MM.1S (cell line): ENCODE results near the gene SMIM31.
A peak's percentile ranks its signal among the peaks of the same experiment; 100 is the strongest.

Source experiments
- EZH2 ChIP-seq: fragments of 300-600 bp; sonication (generic); optimal IDR thresholded peaks from 2 replicates; pipeline ENCODE3; 2017; ENCODE audit warnings: low read depth, mild to moderate bottlenecking, antibody characterized with exemption, low read length, mixed read lengths
- TF ChIP-seq, protein P1 (sequence below): fragments of 300-600 bp; sonication (generic); IDR thresholded peaks from 2 replicates; pipeline ENCODE4 v1.5.1; 2016; ENCODE audit warnings: antibody characterized with exemption, low read length, mixed read lengths

DNA sequence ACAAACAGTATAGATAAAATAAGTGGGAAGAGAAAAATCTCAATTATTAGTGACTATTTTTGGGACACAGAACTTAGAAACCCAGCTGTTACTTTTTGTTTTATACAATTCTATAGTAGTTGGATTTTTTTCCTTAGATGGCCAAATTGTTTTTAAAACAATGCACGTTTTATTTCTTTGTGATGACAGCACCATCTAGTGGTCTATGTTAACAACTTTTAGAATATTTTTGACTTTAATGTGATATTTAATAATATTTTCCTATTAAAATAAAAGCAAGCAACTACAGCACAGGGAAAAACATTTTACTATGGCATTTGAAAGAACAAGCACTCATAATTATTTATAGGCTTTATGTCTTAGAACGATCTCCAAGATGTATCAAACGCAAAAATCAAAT, 5.6 kb upstream of the SMIM31 start:
- TF ChIP-seq, protein P1, sequence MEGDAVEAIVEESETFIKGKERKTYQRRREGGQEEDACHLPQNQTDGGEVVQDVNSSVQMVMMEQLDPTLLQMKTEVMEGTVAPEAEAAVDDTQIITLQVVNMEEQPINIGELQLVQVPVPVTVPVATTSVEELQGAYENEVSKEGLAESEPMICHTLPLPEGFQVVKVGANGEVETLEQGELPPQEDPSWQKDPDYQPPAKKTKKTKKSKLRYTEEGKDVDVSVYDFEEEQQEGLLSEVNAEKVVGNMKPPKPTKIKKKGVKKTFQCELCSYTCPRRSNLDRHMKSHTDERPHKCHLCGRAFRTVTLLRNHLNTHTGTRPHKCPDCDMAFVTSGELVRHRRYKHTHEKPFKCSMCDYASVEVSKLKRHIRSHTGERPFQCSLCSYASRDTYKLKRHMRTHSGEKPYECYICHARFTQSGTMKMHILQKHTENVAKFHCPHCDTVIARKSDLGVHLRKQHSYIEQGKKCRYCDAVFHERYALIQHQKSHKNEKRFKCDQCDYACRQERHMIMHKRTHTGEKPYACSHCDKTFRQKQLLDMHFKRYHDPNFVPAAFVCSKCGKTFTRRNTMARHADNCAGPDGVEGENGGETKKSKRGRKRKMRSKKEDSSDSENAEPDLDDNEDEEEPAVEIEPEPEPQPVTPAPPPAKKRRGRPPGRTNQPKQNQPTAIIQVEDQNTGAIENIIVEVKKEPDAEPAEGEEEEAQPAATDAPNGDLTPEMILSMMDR: peak; percentile 37
- no peak for TF ChIP-seq EZH2
